Neuronal stem cell (in vitro differentiated cells): ENCODE data around the gene HRAS.

Experiments used
- DNase-seq: peaks from one replicate; pipeline ENCODE4 v3.0.0-alpha.2; 2013; ENCODE audit warnings: low spot score
- H2AFZ ChIP-seq: one replicate; pipeline ENCODE4 v1.6.1; 2013; ENCODE audit warnings: mild to moderate bottlenecking, low read length, inconsistent platforms
- H2AK5ac ChIP-seq: 2 replicates; pipeline ENCODE4 v1.6.1; 2013; ENCODE audit warnings: low read depth, mild to moderate bottlenecking, inconsistent platforms, low read length, moderate library complexity, mixed read lengths
- H2BK120ac ChIP-seq: 2 replicates; pipeline ENCODE4 v1.6.1; 2013; ENCODE audit warnings: low read depth, mild to moderate bottlenecking, inconsistent platforms, low read length, moderate library complexity, mixed read lengths
- H2BK12ac ChIP-seq: one replicate; pipeline ENCODE4 v1.6.1; 2013; ENCODE audit warnings: low read length, inconsistent platforms
- H2BK15ac ChIP-seq: 2 replicates; pipeline ENCODE4 v1.6.1; 2013; ENCODE audit warnings: mild to moderate bottlenecking, low read length, inconsistent platforms, mixed read lengths
- H2BK5ac ChIP-seq: one replicate; pipeline ENCODE4 v1.6.1; 2013; ENCODE audit warnings: inconsistent platforms, mild to moderate bottlenecking, low read length, moderate library complexity
- H3K14ac ChIP-seq: one replicate; pipeline ENCODE4 v1.6.1; 2013; ENCODE audit warnings: low read length, inconsistent platforms
- H3K18ac ChIP-seq: 2 replicates; pipeline ENCODE4 v1.6.1; 2013; ENCODE audit warnings: low read length, inconsistent platforms
- H3K23ac ChIP-seq: 2 replicates; pipeline ENCODE4 v1.6.1; 2013; ENCODE audit warnings: low read depth, mild to moderate bottlenecking, mixed read lengths, low read length, inconsistent platforms; ENCODE audit not compliant: poor library complexity
- H3K27ac ChIP-seq: replicated peaks from 3 replicates; pipeline ENCODE4 v1.5.1; 2013; ENCODE audit warnings: low read length, inconsistent platforms
- H3K27me3 ChIP-seq, 3 experiments: 2 replicates each; pipeline ENCODE4 v1.6.1; 2013; ENCODE audit warnings: low read length in 3 of 3, mild to moderate bottlenecking in 2 of 3, inconsistent platforms in 1 of 3, low read depth in 1 of 3, mixed read lengths in 1 of 3, moderate library complexity in 1 of 3; ENCODE audit not compliant: control insufficient read depth in 3 of 3, insufficient read depth in 3 of 3
- H3K36me3 ChIP-seq, 2 donors: replicated peaks in 1 of 2; 2 replicates each; pipeline ENCODE4 v1.6.1; 2013; ENCODE audit warnings: low read length in 2 of 2; ENCODE audit not compliant: control insufficient read depth in 2 of 2, insufficient read depth in 2 of 2
- H3K4ac ChIP-seq: 2 replicates; pipeline ENCODE4 v1.6.1; 2013; ENCODE audit warnings: inconsistent platforms, mild to moderate bottlenecking, low read length, moderate library complexity
- H3K4me1 ChIP-seq, 2 donors: 1 replicate in 1 of 2; 2 replicates in 1 of 2; pipeline ENCODE4 v1.6.1; 2013; ENCODE audit warnings: low read length in 2 of 2, low read depth in 1 of 2; ENCODE audit not compliant: control insufficient read depth in 2 of 2, insufficient read depth in 1 of 2
- H3K4me2 ChIP-seq: one replicate; pipeline ENCODE4 v1.6.1; 2013; ENCODE audit warnings: mild to moderate bottlenecking, low read length, inconsistent platforms; ENCODE audit not compliant: insufficient read depth, poor library complexity, severe bottlenecking
- H3K4me3 ChIP-seq, 2 donors: 2 replicates each; pipeline ENCODE4 v1.5.1; 2013; ENCODE audit warnings: low read length in 2 of 2, mild to moderate bottlenecking in 2 of 2, inconsistent platforms in 1 of 2, moderate library complexity in 1 of 2
- H3K79me1 ChIP-seq: one replicate; pipeline ENCODE4 v1.6.1; 2013; ENCODE audit warnings: low read depth, mild to moderate bottlenecking, inconsistent platforms, low read length, moderate library complexity
- H3K9ac ChIP-seq: one replicate; pipeline ENCODE4 v1.6.1; 2013; ENCODE audit warnings: mild to moderate bottlenecking, low read depth, low read length, inconsistent platforms; ENCODE audit not compliant: poor library complexity
- H3K9me3 ChIP-seq, 2 donors: replicated peaks in 1 of 2; 2 replicates each; pipeline versions ENCODE3 to v1.6.1; 2013; ENCODE audit warnings: low read length in 2 of 2, mild to moderate bottlenecking in 2 of 2, inconsistent platforms in 1 of 2, low read depth in 1 of 2, mixed read lengths in 1 of 2, moderate library complexity in 1 of 2; ENCODE audit not compliant: control insufficient read depth in 2 of 2, insufficient read depth in 1 of 2
- H4K8ac ChIP-seq: one replicate; pipeline ENCODE4 v1.6.1; 2013; ENCODE audit warnings: low read depth, mild to moderate bottlenecking, inconsistent platforms, low read length, moderate library complexity
- H4K91ac ChIP-seq: one replicate; pipeline ENCODE4 v1.6.1; 2013; ENCODE audit warnings: low read length, low read depth, mild to moderate bottlenecking, inconsistent platforms; ENCODE audit not compliant: poor library complexity
- WGBS, 2 donors: extraction: QIAGEN DNeasy Blood & Tissue Kit; methylation state at CpG; one replicate each; pipeline ENCODE4 v1.1.7; 2013; ENCODE audit warnings: missing lambda C conversion rate in 2 of 2, mixed read lengths in 1 of 2; ENCODE audit not compliant: insufficient read length in 2 of 2, insufficient replicate concordance in 1 of 2; ENCODE audit errors: extremely low coverage in 2 of 2; 5-methylcytosine and 5-hydroxymethylcytosine counted together

HRAS gene

DNA sequence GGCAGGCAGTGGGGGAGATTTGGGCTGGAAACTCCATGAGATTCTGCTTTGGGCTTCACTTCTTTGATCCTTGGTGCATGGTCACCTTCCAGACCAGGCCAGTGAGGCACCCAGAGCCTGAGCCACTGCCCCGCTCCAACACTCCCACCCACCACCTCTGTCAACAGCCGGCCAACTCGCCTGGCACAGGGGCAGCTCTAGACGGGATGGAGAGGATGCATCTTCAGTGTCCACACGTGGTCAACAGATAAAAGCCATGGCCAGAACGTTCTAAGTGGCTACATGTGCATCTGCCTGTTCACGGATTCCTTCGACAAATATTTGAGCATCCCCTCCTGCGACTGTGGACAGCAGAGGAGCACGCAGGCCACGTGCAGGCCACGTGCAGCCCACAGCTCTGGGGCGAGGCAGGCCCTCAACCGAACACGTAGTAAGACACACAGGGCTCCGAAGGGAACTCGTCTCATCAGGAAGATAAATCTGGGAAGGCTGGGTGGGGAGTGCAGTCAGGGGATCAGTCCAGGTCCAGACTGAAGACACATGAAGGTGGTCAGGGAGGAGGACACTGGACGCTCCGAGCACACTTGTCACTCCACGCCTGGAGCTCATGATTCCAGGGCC is 3.2 kb upstream of the HRAS start:
- no peak overlapping the region for H2BK12ac ChIP-seq
- H2BK5ac ChIP-seq, result peak overlapping the region; percentile 44
- peaks cover 12% of the 10 kb centered on the region for H3K79me1 ChIP-seq
- H2AK5ac ChIP-seq, result peak overlapping the region; percentile 99
- no peak overlapping the region for H4K91ac ChIP-seq
- H2BK15ac ChIP-seq, result peak overlapping the region; percentile 100
- peaks cover 18 to 24% of the 10 kb centered on the region in 2 donors for H3K4me1 ChIP-seq
- peak overlapping the region; percentile 24 for H3K9ac ChIP-seq
- peak overlapping the region; percentile 2 for H3K14ac ChIP-seq
- H4K8ac ChIP-seq, result no peak overlapping the region
- H3K4me2 ChIP-seq, result no peak overlapping the region
- H2BK120ac ChIP-seq, result peak overlapping the region; percentile 87
- H3K4me3 ChIP-seq, result no peak overlapping the region
- DNase-seq, result no peak
- no peaks in the 10 kb centered on the region for H3K9me3 ChIP-seq
- no CpG with 5 or more reads among the region's 20 CpGs for WGBS, 2 donors
- no peak overlapping the region for H2AFZ ChIP-seq
- H3K27me3 ChIP-seq, result peaks cover 0 to 27% (median 4%) of the 10 kb centered on the region in 3 experiments
- H3K36me3 ChIP-seq, result peaks cover 5% of the 10 kb centered on the region in 2 donors
- H3K4ac ChIP-seq, result peak overlapping the region; percentile 85
- peak overlapping the region; percentile 53 for H3K18ac ChIP-seq
- no peak overlapping the region for H3K27ac ChIP-seq
- H3K23ac ChIP-seq, result peak overlapping the region; percentile 75

DNA sequence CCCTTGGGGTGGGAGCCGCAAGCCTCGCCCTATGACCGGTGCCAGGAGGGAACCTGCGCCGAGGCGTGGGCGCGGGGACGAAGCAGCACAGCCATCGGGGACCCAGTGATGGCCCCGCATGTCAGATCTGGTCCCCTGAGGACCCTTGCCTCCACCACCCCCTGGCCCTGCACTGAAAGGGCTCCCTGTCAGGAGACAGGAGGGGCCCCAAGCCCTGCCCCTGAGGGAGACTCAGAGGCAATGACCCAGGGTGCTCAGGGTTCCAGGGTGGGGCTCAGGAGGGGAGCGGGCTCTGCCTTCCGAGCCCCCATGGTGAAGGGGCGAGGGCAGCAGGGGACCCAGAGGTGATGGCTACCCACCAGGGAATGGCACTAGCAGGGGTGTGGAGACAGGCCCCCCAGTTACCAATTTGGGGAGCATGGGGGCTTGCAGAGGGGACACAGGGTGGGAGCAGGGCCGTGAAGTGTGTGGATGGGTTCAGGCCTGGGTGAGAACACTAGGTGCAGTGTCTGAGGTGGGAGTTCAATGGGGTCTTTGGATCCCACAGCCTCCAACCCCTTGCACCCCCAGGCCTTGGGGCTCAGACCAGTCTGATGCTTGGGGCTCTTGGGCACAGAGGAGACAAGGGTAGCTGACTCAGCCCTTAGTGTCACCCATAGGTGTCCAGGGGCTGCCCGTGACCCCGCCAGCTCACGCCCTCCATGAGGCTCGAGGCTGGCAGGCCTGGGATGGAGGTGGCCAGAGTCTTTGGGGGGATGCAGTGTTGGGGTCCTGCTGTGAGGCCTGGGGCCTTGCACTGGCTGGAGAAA is 2.5 kb upstream of the HRAS start:
- no CpG with 5 or more reads among the region's 19 CpGs for WGBS, 2 donors
- peak overlapping the region; percentile 86 for H3K4me2 ChIP-seq
- peak overlapping the region; percentile 89 for H3K14ac ChIP-seq
- H3K27me3 ChIP-seq, result peaks cover 0 to 27% (median 4%) of the 10 kb centered on the region in 3 experiments
- peak overlapping the region; percentile 87 for H2BK120ac ChIP-seq
- H2BK12ac ChIP-seq, result peak overlapping the region; percentile 58
- peak overlapping the region; percentile 20 to 77 for H3K4me3 ChIP-seq
- H2AK5ac ChIP-seq, result peak overlapping the region; percentile 99
- DNase-seq, result no peak
- H2BK5ac ChIP-seq, result peak overlapping the region; percentile 44
- peak overlapping the region; percentile 100 for H2BK15ac ChIP-seq
- peak overlapping the region; percentile 85 for H2AFZ ChIP-seq
- peaks cover 9 to 11% of the 10 kb centered on the region in 2 donors for H3K36me3 ChIP-seq
- peak overlapping the region; percentile 88 for H3K9ac ChIP-seq
- H3K79me1 ChIP-seq, result peaks cover 12% of the 10 kb centered on the region
- H3K4ac ChIP-seq, result peak overlapping the region; percentile 98
- peaks cover 18 to 24% of the 10 kb centered on the region in 2 donors for H3K4me1 ChIP-seq
- peaks cover 0 to 2% of the 10 kb centered on the region in 2 donors for H3K9me3 ChIP-seq
- no peak overlapping the region for H3K27ac ChIP-seq
- H4K91ac ChIP-seq, result no peak overlapping the region
- H4K8ac ChIP-seq, result peak overlapping the region; percentile 3
- H3K18ac ChIP-seq, result peak overlapping the region; percentile 98
- peak overlapping the region; percentile 91 for H3K23ac ChIP-seq

DNA sequence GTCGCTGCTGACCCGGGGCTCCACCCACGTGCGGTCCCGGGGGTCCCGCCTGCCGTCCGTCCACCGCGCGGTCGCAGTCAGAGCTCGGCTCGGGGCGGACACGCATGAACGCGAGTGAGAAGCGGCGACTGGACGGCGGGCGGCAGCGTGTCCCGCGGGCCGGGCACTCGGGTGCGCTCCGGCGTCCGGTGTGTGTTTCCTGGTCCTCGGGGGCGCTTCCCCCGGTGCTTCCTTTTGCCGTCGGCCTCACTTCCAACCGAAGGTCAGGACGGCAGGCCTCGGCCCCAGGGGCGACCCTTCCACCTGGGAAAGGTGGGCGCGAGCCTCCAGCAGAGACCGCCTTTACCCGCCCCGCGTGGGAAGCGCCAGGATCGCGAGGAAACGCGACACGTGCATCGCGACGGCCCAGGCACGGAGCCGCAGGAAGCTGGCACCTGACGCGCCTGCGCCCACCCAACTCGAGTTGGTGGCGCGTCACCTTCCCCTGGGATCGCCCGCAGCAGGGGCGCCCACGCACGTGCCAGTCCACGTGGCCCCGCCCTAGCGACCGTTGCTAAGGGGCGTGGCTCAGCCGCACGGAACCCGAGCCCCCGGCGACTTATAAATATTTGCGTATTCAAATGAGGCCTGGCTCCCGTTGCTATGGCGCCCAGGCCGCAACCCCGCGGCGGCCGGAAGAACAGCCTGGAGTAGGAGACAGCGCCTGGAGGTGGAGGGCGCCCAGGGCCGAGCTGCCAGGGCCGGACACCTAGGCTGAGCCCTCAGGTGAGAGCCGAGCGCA is 1.7 kb upstream of the HRAS start, which contains the start of gene LRRC56:
TSS of gene LRRC56 (plus strand) at position 687 of the 781 bp plus-strand sequence. CDS start 3,158 bp downstream, outside the sequence.
- Histone ChIP-seq H3K4me2 (peak within 1 kb of the TSS; percentile 86), H2BK120ac (peak within 1 kb of the TSS; percentile 99), H3K4me1 (peaks cover 18 to 24% of the 10 kb centered on the region in 2 donors), H3K79me1 (peaks cover 12% of the 10 kb centered on the region), H4K91ac (no peak within 1 kb of the TSS), H4K8ac (peak within 1 kb of the TSS; percentile 96), H3K27me3 (peaks cover 0 to 27% (median 4%) of the 10 kb centered on the region in 3 experiments), H3K4me3 (peak within 1 kb of the TSS; percentile 76 to 77), H2BK12ac (peak within 1 kb of the TSS; percentile 94), H3K4ac (peak within 1 kb of the TSS; percentile 98), H3K18ac (peak within 1 kb of the TSS; percentile 99), H3K9ac (peak within 1 kb of the TSS; percentile 88), H2BK15ac (peak within 1 kb of the TSS; percentile 100), H3K27ac (peak within 1 kb of the TSS; percentile 27), H3K23ac (peak within 1 kb of the TSS; percentile 97), H2BK5ac (peak within 1 kb of the TSS; percentile 44), H3K14ac (peak within 1 kb of the TSS; percentile 89), H2AK5ac (peak within 1 kb of the TSS; percentile 99), H2AFZ (peak within 1 kb of the TSS; percentile 98), H3K9me3 (peaks cover 0 to 2% of the 10 kb centered on the region in 2 donors), H3K36me3 (peaks cover 15 to 19% of the 10 kb centered on the region in 2 donors)
- DNase-seq, result peak; percentile 77
- WGBS, 2 donors, result no CpG with 5 or more reads among the region's 93 CpGs
